PC-9 (cell line): ENCODE results near the gene PHACTR4. TPM values are rescaled to one million over a fixed set of nuclear protein-coding genes. Genes with fewer than 3 reads are reported as not detected.

ENCODE experiments used
- BruUV-seq: library from RNA; stranded (reverse); fragments of 400-500 nt; replicated peaks from 2 replicates; lab custom pipeline; 2021; lab: Mats Ljungman, UMichigan
- CTCF ChIA-PET: fragments of 300-600 bp; sonication (Branson Sonifier 250); formaldehyde crosslinking; loops from one replicate; lab custom pipeline; 2022; ENCODE audit warnings: antibody characterized with exemption; lab: Charles Lee
- POLR2A ChIA-PET: fragments of 300-600 bp; sonication (Branson Sonifier 250); formaldehyde crosslinking; loops from one replicate; lab custom pipeline; 2022; ENCODE audit warnings: antibody characterized with exemption; ENCODE audit not compliant: unreplicated experiment; lab: Charles Lee
- DNase-seq, 2 experiments: peaks; one replicate each; pipeline versions ENCODE4 v3.0.0 to v3.0.0-alpha.2; 2015 to 2022; ENCODE audit warnings: mixed read lengths in 1 of 2
- H2AFZ ChIP-seq: fragments of 200-600 bp; sonication (generic); 2 replicates; pipeline ENCODE4 v1.8.1; 2017; ENCODE audit warnings: antibody characterized with exemption
- H3F3A ChIP-seq: fragments of 200-600 bp; sonication (generic); 2 replicates; pipeline ENCODE4 v1.8.1; 2017; ENCODE audit warnings: antibody characterized with exemption, mild to moderate bottlenecking, low read depth; ENCODE audit not compliant: insufficient read depth
- H3K27ac ChIP-seq: fragments of 200-600 bp; sonication (generic); 2 replicates; pipeline ENCODE4 v1.6.1; 2016; ENCODE audit warnings: mixed run types
- H3K27me3 ChIP-seq: fragments of 200-600 bp; sonication (generic); 2 replicates; pipeline ENCODE4 v1.6.1; 2016; ENCODE audit warnings: low read depth, mixed run types; ENCODE audit not compliant: insufficient read depth
- H3K36me3 ChIP-seq: fragments of 200-600 bp; sonication (generic); 2 replicates; pipeline ENCODE4 v1.6.1; 2016; ENCODE audit warnings: low read depth, mixed run types
- H3K4me1 ChIP-seq: fragments of 200-600 bp; sonication (generic); replicated peaks from 2 replicates; pipeline ENCODE4 v1.6.1; 2016; ENCODE audit warnings: mixed run types; ENCODE audit not compliant: insufficient read depth
- H3K4me2 ChIP-seq: fragments of 200-600 bp; sonication (generic); 2 replicates; pipeline ENCODE4 v1.6.1; 2017; ENCODE audit warnings: mixed run types
- H3K4me3 ChIP-seq: fragments of 200-600 bp; sonication (generic); 2 replicates; pipeline ENCODE4 v1.6.1; 2016; ENCODE audit warnings: mixed run types
- H3K79me2 ChIP-seq: fragments of 200-600 bp; sonication (generic); 2 replicates; pipeline ENCODE4 v1.6.1; 2017; ENCODE audit warnings: low read depth, mixed run types
- H3K9me2 ChIP-seq: fragments of 200-600 bp; sonication (generic); 2 replicates; pipeline ENCODE4 v1.8.1; 2017; ENCODE audit warnings: mild to moderate bottlenecking; ENCODE audit not compliant: insufficient read depth
- H3K9me3 ChIP-seq: fragments of 200-600 bp; sonication (generic); 2 replicates; pipeline ENCODE4 v1.8.1; 2016; ENCODE audit warnings: low read depth; ENCODE audit not compliant: insufficient read depth
- H4K20me1 ChIP-seq: fragments of 200-600 bp; sonication (generic); 2 replicates; pipeline ENCODE4 v1.8.1; 2017; ENCODE audit not compliant: insufficient read depth
- CTCF ChIP-seq: fragments of 200-600 bp; sonication (generic); conservative IDR thresholded peaks from 2 replicates; pipeline ENCODE4 v1.6.1; 2017; ENCODE audit warnings: mixed run types, antibody characterized with exemption, mild to moderate bottlenecking, moderate library complexity
- EZH2 ChIP-seq: fragments of 200-600 bp; sonication (generic); IDR thresholded peaks from 2 replicates; pipeline ENCODE4 v1.8.0; 2017; ENCODE audit warnings: antibody characterized with exemption, low read depth
- intact Hi-C: fragments of 100-400 bp; cut with micrococcal nuclease; formaldehyde crosslinking; loops from one replicate; pipeline ENCODE4 v1.10.0; 2022; ENCODE audit not compliant: unreplicated experiment
- total RNA-seq: library from RNA; stranded (reverse); gene quantifications from 2 replicates; pipeline ENCODE4 v1.2.3, GENCODE V29; 2021

Gene PHACTR4
- total RNA-seq, 1 experiment from 2014 or later: 45.1 TPM

- POLR2A ChIA-PET: no interaction called here
- TF ChIP-seq CTCF (no peak), EZH2 (no peak)
Observed at GRCh38 chr1:28480308-28480707, 110.8 kb downstream of the PHACTR4 start.

GRCh38 chr1:28482138-28482537 lies 112.6 kb downstream of the PHACTR4 start:
- Histone ChIP-seq H3K9me3 (no peaks in the 10 kb centered on the region), H3K9me2 (no peaks in the 10 kb centered on the region), H4K20me1 (no peaks in the 10 kb centered on the region), H3K4me3 (no peak overlapping the region), H3K27me3 (no peaks in the 10 kb centered on the region), H3F3A (no peaks in the 10 kb centered on the region; the same call in 1 of the 2 replicates), H3K27ac (no peak overlapping the region), H3K36me3 (no peaks in the 10 kb centered on the region), H3K4me1 (0 out of 2 replicates have a peak, but pooled peaks cover 6% of the 10 kb centered on the region), H3K4me2 (no peak overlapping the region), H2AFZ (no peak overlapping the region), H3K79me2 (no peaks in the 10 kb centered on the region)
- TF ChIP-seq EZH2 (no peak), CTCF (no peak)
- POLR2A ChIA-PET: no interaction called here
- CTCF ChIA-PET: interaction anchor here (0.7 kb wide), 1 partner anchor 25 kb away, joined by 4 read pairs; no protein-coding TSS in a partner anchor
- intact Hi-C loops: no loop called here
- DNase-seq: no peak
- BruUV-seq: no TSS peak

More at GRCh38 chr1:28480308-28480707, 110.8 kb downstream of the PHACTR4 start:
- H3K4me2 ChIP-seq: no peak overlapping the region
- no peaks in the 10 kb centered on the region for H3K36me3 ChIP-seq
- H3K9me2 ChIP-seq: no peaks in the 10 kb centered on the region
- H2AFZ ChIP-seq: no peak overlapping the region
- intact Hi-C loops: no loop called here
- no peaks in the 10 kb centered on the region; the same call in 1 of the 2 replicates for H3F3A ChIP-seq
- no peaks in the 10 kb centered on the region for H4K20me1 ChIP-seq
- H3K27ac ChIP-seq: 0 out of 2 replicates have a peak overlapping the region, but pooled peaks have one; percentile 41
- H3K9me3 ChIP-seq: no peaks in the 10 kb centered on the region
- H3K4me3 ChIP-seq: no peak overlapping the region
- no TSS peak for BruUV-seq
- H3K4me1 ChIP-seq: 0 out of 2 replicates have a peak, but pooled peaks cover 6% of the 10 kb centered on the region
- no peaks in the 10 kb centered on the region for H3K27me3 ChIP-seq
- H3K79me2 ChIP-seq: no peaks in the 10 kb centered on the region
- CTCF ChIA-PET: no interaction called here
- DNase-seq: no peak

GRCh38 chr1:28482702-28483101 lies 113.2 kb downstream of the PHACTR4 start:
- CTCF ChIA-PET: interaction anchor here (0.6 to 0.7 kb wide), 2 partner anchors 25 to 34 kb away, joined by 3 to 4 read pairs; no protein-coding TSS in a partner anchor
- POLR2A ChIA-PET: interaction anchor here (0.7 kb wide), 1 partner anchor 40 kb away, joined by 3 read pairs; no protein-coding TSS in a partner anchor
- H3K36me3 ChIP-seq: no peaks in the 10 kb centered on the region
- H3K27me3 ChIP-seq: no peaks in the 10 kb centered on the region
- no peaks in the 10 kb centered on the region; the same call in 1 of the 2 replicates for H3F3A ChIP-seq
- no peaks in the 10 kb centered on the region for H3K79me2 ChIP-seq
- TF ChIP-seq EZH2: no peak
- no peak for TF ChIP-seq CTCF
- 0 out of 2 replicates have a peak, but pooled peaks cover 6% of the 10 kb centered on the region for H3K4me1 ChIP-seq
- H2AFZ ChIP-seq: no peak overlapping the region
- no peak overlapping the region for H3K4me3 ChIP-seq
- no peaks in the 10 kb centered on the region for H3K9me3 ChIP-seq
- H3K4me2 ChIP-seq: no peak overlapping the region
- no TSS peak for BruUV-seq
- no peaks in the 10 kb centered on the region for H3K9me2 ChIP-seq
- intact Hi-C loops: no loop called here
- no peak for DNase-seq
- H4K20me1 ChIP-seq: no peaks in the 10 kb centered on the region
- no peak overlapping the region for H3K27ac ChIP-seq
